Measurements from ENCODE around the gene RSPO1.
A peak's percentile ranks its signal among the peaks of the same experiment; 100 is the strongest.

- peak in 1 of 4 donors; percentile 67 for TF ChIP-seq EP300 (IDR thresholded peaks at IDR 0.05)
- no peak for TF ChIP-seq CTCF (IDR thresholded peaks at IDR 0.05)
- peak; percentile 68 to 79 for TF ChIP-seq POLR2A (IDR thresholded peaks at IDR 0.05)
Measured at GRCh38 chr1:37595440-37596181, 39.1 kb downstream of the RSPO1 start, which contains the start of gene GNL2.
